Lower leg skin (tissue), 4 donors: ENCODE measurements around the gene NIBAN1. TPM values are rescaled to one million over a fixed set of nuclear protein-coding genes. Genes with fewer than 3 reads are reported as not detected.
"Not testable (repeated sequence)": the region's sequence is repeated elsewhere in the genome, so short reads cannot be mapped to it uniquely, and the experiment has no call there.

Experiments
- DNase-seq, 2 donors: peaks; one replicate each; pipeline ENCODE4 v3.0.0-alpha.2; 2019; ENCODE audit warnings: low spot score in 2 of 2
- H3K4me3 ChIP-seq: fragments of 200-600 bp; sonication (generic); 2 replicates; pipeline ENCODE4 v1.5.1; 2017; ENCODE audit warnings: mild to moderate bottlenecking, low read depth; ENCODE audit not compliant: poor library complexity, severe bottlenecking
- CTCF ChIP-seq, 3 donors: fragments of 450-650 bp; IDR thresholded peaks; one replicate each; pipeline ENCODE4 v1.5.1; 2016; ENCODE audit warnings: antibody characterized with exemption in 3 of 3, mild to moderate bottlenecking in 3 of 3, moderate library complexity in 2 of 3
- POLR2A ChIP-seq, 2 donors: fragments of 450-650 bp; IDR thresholded peaks; one replicate each; pipeline ENCODE4 v1.6.1; 2016 to 2017; ENCODE audit warnings: antibody characterized with exemption in 2 of 2, mild to moderate bottlenecking in 1 of 2, moderate library complexity in 1 of 2
- WGBS, 2 donors: methylation state at CpG; one replicate each; pipeline ENCODE4 v1.1.5; 2018; 5-methylcytosine and 5-hydroxymethylcytosine counted together
- intact Hi-C: fragments of 100-400 bp; cut with DNase I; formaldehyde crosslinking; loops from one replicate; pipeline ENCODE4 v1.15.0; 2023; ENCODE audit warnings: low total_unique reads
- total RNA-seq, 4 donors: library from RNA; depleted of rRNA; stranded (reverse); fragments of >200 nt; gene quantifications; one replicate each; pipeline ENCODE4 v1.1.0, GENCODE V29; 2016

The NIBAN1 gene
- total RNA-seq, 4 donors from 2014 or later: 8.2 to 27.9 (median 13.6) TPM

- intact Hi-C loops: no loop called here
- no peak overlapping the region for H3K4me3 ChIP-seq
- 45 to 47% methylated on average over 1 of the region's 1 CpG for WGBS, 2 donors
- DNase-seq: no peak
- TF ChIP-seq CTCF (IDR thresholded peaks at IDR 0.05): no peak
- no peak for TF ChIP-seq POLR2A (IDR thresholded peaks at IDR 0.05)
These were observed 14.7 kb downstream of the NIBAN1 start for GRCh38 chr1:184959626-184960025.

- 65 to 70% methylated on average over 4 of the region's 4 CpGs for WGBS, 2 donors
- H3K4me3 ChIP-seq: no peak overlapping the region
- intact Hi-C loops: no loop called here
These were observed 15.6 kb downstream of the NIBAN1 start for GRCh38 chr1:184958554-184959353.

GRCh38 chr1:184957901-184958300, 16.4 kb downstream of the NIBAN1 start:
- intact Hi-C loops, DNase-seq, H3K4me3 ChIP-seq: not testable (repeated sequence)
- WGBS, 2 donors: 94 to 95% methylated on average over 2 of the region's 2 CpGs

More at GRCh38 chr1:184958554-184959353, 15.6 kb downstream of the NIBAN1 start:
- no peak for TF ChIP-seq POLR2A (IDR thresholded peaks at IDR 0.05)
- TF ChIP-seq CTCF (IDR thresholded peaks at IDR 0.05): no peak
- no peak for DNase-seq

- no peak overlapping the region for H3K4me3 ChIP-seq
- no peak for DNase-seq
- TF ChIP-seq POLR2A (IDR thresholded peaks at IDR 0.05) (no peak), CTCF (IDR thresholded peaks at IDR 0.05) (no peak)
- intact Hi-C loops: no loop called here
- WGBS, 2 donors: 87 to 92% methylated on average over 4 of the region's 4 CpGs
These were observed 17.2 kb downstream of the NIBAN1 start for GRCh38 chr1:184956999-184957700.

- H3K4me3 ChIP-seq: no peak overlapping the region
- intact Hi-C loops: no loop called here
- no peak for DNase-seq
- 39 to 45% methylated on average over 4 of the region's 4 CpGs for WGBS, 2 donors
- no peak for TF ChIP-seq CTCF (IDR thresholded peaks at IDR 0.05)
These were observed 19.9 kb downstream of the NIBAN1 start for GRCh38 chr1:184954232-184954995.
